Heart right ventricle (tissue), 16 donors: Measurements from ENCODE around the gene MICAL3. TPM values are rescaled to one million over a fixed set of nuclear protein-coding genes. Genes with fewer than 3 reads are reported as not detected.

Experiments used
- ATAC-seq, 8 donors: fragments of 200-7000 bp; cut with Tn5 transposase; one replicate each; pipeline ENCODE4 v1.9.1; 2020; ENCODE audit warnings: mild to moderate bottlenecking in 8 of 8, moderate library complexity in 8 of 8, moderate number of reproducible peaks in 1 of 8
- DNase-seq, 2 donors: peaks; one replicate each; pipeline ENCODE4 v3.0.0-alpha.2; 2020
- H3K27ac ChIP-seq, 10 donors: fragments of 200-600 bp; sonication (generic) in 2 of 10; one replicate each; pipeline versions ENCODE4 v1.5.0 to v1.8.0; 2020 to 2022; ENCODE audit warnings: mild to moderate bottlenecking in 3 of 10
- H3K27me3 ChIP-seq, 7 donors: fragments of 200-600 bp; one replicate each; pipeline ENCODE4 v1.8.0; 2021 to 2022; ENCODE audit warnings: mild to moderate bottlenecking in 2 of 7
- H3K36me3 ChIP-seq, 9 donors: fragments of 200-600 bp; sonication (generic) in 1 of 9; one replicate each; pipeline versions ENCODE4 v1.5.0 to v1.8.0; 2020 to 2022; ENCODE audit warnings: mild to moderate bottlenecking in 2 of 9
- H3K4me1 ChIP-seq, 9 donors: fragments of 200-600 bp; sonication (generic) in 1 of 9; one replicate each; pipeline versions ENCODE4 v1.5.0 to v1.8.0; 2020 to 2022; ENCODE audit warnings: mild to moderate bottlenecking in 4 of 9
- H3K4me3 ChIP-seq, 10 donors: fragments of 200-600 bp; sonication (generic) in 2 of 10; one replicate each; pipeline versions ENCODE4 v1.5.0 to v1.8.0; 2020 to 2022; ENCODE audit warnings: mild to moderate bottlenecking in 7 of 10, moderate library complexity in 2 of 10
- H3K9me3 ChIP-seq, 11 donors: fragments of 200-600 bp in 10 of 11; sonication (generic) in 2 of 11; one replicate each; pipeline versions ENCODE4 v1.5.0 to v1.8.0; 2013 to 2022; ENCODE audit warnings: mild to moderate bottlenecking in 2 of 11, control low read depth in 1 of 11, moderate library complexity in 1 of 11
- WGBS, 2 donors: extraction: QIAGEN DNeasy Blood & Tissue Kit; methylation state at CpG; one replicate each; pipeline ENCODE4 v1.1.7; 2013; ENCODE audit warnings: inconsistent platforms in 1 of 2; 5-methylcytosine and 5-hydroxymethylcytosine counted together
- intact Hi-C, 10 donors: fragments of 100-400 bp; cut with DNase I; formaldehyde crosslinking; loops; one replicate each; pipeline versions ENCODE4 v1.11.1 to v1.14.2; 2022
- polyA plus RNA-seq, 2 donors: library from polyadenylated mRNA; stranded (reverse); fragments of 200-250 nt; gene quantifications; one replicate each; pipeline ENCODE4 v1.2.3, GENCODE V29; 2013
- total RNA-seq, 10 donors: library from RNA; stranded (reverse); fragmentation: NEBNext Ultra II Directional in 3 of 10; extraction: Animal tissue kit (Norgen Biotek cat#: 25700) in 3 of 10; gene quantifications; one replicate each; pipeline versions ENCODE4 v1.2.1 to v1.2.4, GENCODE V29; 2021 to 2023
- TF ChIP-seq, protein P1 (sequence below), 9 donors: fragments of 200-600 bp; sonication (generic) in 2 of 9; IDR thresholded peaks; one replicate each; pipeline versions ENCODE4 v1.5.0 to v1.8.0; 2021 to 2022; ENCODE audit warnings: antibody characterized with exemption in 9 of 9, mild to moderate bottlenecking in 5 of 9, moderate library complexity in 1 of 9
- donor health status: Arrhythmogenic right ventricular cardiomyopathy.
- donor health status: ischemic (EF 13 %, LVEDD 7.1; RV severe dilation, severe dysfunction).
- donor health status: healthy with polysubstance abuse.
- donor health status: DM: no; HTN: yes; CAD: no.
- donor health status: DM: no; HTN: no; CAD: no.
- donor health status: ischemic (EF 25% LVEDD 6.9; RV normal size, moderate dysfunction).
- donor health status: ischemic (EF 25% LVEDD 5.7; RV mildly dilated, moderate dysfunction).
- donor health status: healthy.
- donor health status: DM: yes; HTN: yes; CAD: no.
- donor health status: Ischemic cardiomyopathy.
- donor health status: ischemic (EF 35%, LVEDD 5.7; RV mildly dilated, moderate dysfunction).
- donor health status: nonischemic (EF 11% LVEDD 7.7; RV severe dilation, severe dysfunction).
- donor health status: DM: yes; HTN: yes; CAD: no.
- donor health status: PGD.
- donor health status: ischemic (EF 29% LVEDD 5.4; RV normal size, mild dysfunction).
- donor health status: nonischemic (EF 23%, LVEDD 6.1; RV moderate dilation, normal function).

Gene MICAL3
- total and polyA plus RNA-seq, 12 donors: 13.2 to 137 (median 109) TPM

DNA sequence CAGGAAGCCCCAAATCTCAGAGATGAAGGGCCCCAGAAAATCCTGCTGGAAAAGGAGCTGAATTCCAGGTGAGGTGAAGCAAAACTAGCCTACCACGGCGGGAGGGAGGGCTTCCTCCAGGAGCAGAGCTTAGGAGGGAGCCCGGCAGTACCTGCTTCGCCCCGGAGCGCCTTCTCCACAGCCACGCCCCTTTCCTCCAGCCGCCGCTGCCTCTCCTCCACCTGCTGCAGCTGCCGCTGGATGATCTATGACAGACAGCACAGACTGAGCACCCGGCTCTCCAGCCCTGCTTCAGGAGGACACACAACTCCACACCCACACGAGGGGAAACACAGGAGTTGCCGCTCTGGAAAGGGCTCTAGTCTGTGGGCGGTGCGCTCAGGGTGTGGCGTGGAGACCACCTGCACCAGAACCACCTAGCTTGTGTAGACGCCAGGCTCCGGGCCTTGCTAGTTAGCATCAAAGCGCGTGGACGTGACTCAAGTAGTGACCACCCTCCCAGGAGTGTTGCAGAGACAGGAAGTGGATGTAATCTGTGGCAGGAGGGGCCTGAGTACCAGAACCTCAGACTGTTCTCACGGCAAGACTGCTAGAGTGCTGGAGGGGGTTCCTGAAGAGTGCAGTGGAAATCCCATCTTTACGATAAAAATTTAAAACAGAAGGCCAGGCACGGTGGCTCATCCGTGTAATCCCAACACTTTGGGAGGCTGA, 215.5 kb downstream of the MICAL3 start:
- Histone ChIP-seq H3K4me3 (no peak overlapping the region), H3K9me3 (no peaks in the 10 kb centered on the region), H3K4me1 (peaks cover 0 to 36% (median 19%) of the 10 kb centered on the region in 9 donors), H3K27ac (peak overlapping the region in 8 of 10 donors; percentile 40 to 79 (median 72)), H3K36me3 (peaks cover 0 to 100% (median 53%) of the 10 kb centered on the region in 9 donors), H3K27me3 (no peaks in the 10 kb centered on the region)
- 74 to 83% methylated on average over 25 of the region's 25 CpGs for WGBS, 2 donors
- ATAC-seq (peak in 1 of 8 donors; percentile 4), DNase-seq (no peak)
- TF ChIP-seq, protein P1, sequence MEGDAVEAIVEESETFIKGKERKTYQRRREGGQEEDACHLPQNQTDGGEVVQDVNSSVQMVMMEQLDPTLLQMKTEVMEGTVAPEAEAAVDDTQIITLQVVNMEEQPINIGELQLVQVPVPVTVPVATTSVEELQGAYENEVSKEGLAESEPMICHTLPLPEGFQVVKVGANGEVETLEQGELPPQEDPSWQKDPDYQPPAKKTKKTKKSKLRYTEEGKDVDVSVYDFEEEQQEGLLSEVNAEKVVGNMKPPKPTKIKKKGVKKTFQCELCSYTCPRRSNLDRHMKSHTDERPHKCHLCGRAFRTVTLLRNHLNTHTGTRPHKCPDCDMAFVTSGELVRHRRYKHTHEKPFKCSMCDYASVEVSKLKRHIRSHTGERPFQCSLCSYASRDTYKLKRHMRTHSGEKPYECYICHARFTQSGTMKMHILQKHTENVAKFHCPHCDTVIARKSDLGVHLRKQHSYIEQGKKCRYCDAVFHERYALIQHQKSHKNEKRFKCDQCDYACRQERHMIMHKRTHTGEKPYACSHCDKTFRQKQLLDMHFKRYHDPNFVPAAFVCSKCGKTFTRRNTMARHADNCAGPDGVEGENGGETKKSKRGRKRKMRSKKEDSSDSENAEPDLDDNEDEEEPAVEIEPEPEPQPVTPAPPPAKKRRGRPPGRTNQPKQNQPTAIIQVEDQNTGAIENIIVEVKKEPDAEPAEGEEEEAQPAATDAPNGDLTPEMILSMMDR (IDR thresholded peaks at IDR 0.05): no peak
- intact Hi-C loops: no loop called here

DNA sequence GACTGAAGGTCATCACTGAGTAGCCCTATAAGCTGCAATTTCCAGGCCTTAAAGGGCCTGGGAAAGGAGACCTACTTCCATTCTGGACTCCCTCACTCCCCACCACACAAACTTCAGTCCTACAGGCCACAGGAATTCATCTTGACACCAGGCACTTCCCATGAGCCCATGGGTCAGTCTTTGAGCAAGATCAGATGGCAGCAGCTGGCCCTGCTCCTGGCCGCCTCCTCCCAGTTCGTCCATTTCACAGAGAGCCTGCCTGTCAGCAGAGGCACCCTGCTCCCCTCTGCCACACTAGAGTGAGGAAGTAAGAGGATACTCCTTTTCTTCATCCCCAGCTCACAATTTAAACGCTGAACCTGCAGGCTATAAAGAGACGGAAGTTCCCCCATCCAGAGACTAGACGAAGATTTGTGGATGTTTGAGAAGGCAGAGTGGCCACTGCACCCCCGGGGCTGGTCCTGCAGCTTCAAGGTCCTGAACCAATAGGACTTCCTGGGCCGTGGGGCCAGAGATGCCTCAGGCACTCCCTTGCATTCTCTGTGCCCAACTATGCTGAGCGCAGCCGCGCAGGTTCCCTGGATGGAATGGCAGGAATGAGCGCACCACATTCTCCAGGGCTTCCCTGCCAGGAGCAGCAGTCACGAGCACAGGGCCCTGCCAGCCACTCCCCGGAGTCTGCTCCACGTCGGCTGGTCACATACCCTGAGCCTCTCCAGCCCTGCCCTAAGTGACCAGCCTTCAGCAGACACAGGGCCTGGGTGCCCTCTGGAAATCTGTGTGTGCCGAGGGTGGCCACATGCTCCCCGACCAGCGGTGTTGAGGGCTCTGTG, 216.6 kb downstream of the MICAL3 start:
- Histone ChIP-seq H3K9me3 (no peaks in the 10 kb centered on the region), H3K27ac (peak overlapping the region in 9 of 10 donors; percentile 40 to 79 (median 69)), H3K36me3 (peaks cover 0 to 98% (median 46%) of the 10 kb centered on the region in 9 donors), H3K4me1 (peaks cover 0 to 36% (median 19%) of the 10 kb centered on the region in 9 donors), H3K27me3 (no peaks in the 10 kb centered on the region), H3K4me3 (no peak overlapping the region)
- peak; percentile 70 to 71 for DNase-seq
- intact Hi-C loops: no loop called here
- peak; percentile 67 to 92 (median 86) for ATAC-seq
- TF ChIP-seq, protein P1 (IDR thresholded peaks at IDR 0.05): no peak
- 45 to 65% methylated on average over 18 of the region's 18 CpGs for WGBS, 2 donors

DNA sequence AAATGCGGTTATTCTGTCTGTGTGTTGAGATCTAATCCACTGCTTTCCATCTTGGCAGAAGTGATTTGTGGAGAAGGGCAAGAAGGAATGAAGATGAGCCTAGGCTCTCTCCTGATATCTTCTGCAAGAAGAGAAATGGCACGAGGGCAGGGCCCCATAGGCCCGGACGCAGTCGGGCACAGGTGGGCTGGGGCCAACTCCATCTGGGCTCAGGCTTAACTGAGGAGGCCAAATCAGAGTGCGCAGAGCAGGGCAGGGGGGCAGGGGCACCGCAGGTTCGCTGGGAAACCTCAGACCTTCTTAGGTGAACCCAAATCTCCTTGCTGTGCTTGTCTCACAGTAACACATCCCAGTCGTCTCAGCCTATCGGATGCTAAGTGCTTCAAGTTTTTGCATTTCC, 217.3 kb downstream of the MICAL3 start:
- H3K4me3 ChIP-seq: no peak overlapping the region
- ATAC-seq: no peak
- no peak for DNase-seq
- H3K27ac ChIP-seq: peak overlapping the region in 3 of 10 donors; percentile 19 to 79 (median 77)
- H3K9me3 ChIP-seq: no peaks in the 10 kb centered on the region
- TF ChIP-seq, protein P1 (IDR thresholded peaks at IDR 0.05): no peak
- WGBS, 2 donors: 95 to 96% methylated on average over 10 of the region's 10 CpGs
- intact Hi-C loops: no loop called here
- peaks cover 0 to 95% (median 42%) of the 10 kb centered on the region in 9 donors for H3K36me3 ChIP-seq
- H3K4me1 ChIP-seq: peaks cover 0 to 36% (median 19%) of the 10 kb centered on the region in 9 donors
- H3K27me3 ChIP-seq: no peaks in the 10 kb centered on the region

DNA sequence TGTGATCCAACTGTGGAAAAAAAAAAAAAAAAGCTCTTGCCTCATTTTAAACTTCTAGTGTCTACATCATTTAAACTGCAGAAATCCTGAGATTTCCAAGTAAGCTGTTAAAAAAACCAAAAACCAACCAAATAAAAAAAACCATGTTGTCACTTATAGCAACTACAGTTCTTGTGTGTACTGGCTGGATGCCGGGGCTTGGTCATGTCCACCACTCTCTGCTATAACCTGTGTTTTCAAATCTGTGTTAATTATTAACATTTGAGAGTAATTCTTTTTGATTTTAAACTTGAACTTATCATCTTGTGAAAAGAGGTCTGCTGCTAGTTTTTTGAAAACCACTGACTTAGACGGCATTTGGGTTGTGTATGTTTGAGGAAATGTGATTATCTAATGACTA, 217.9 kb downstream of the MICAL3 start:
- intact Hi-C loops: no loop called here
- Histone ChIP-seq H3K36me3 (peaks cover 0 to 89% (median 38%) of the 10 kb centered on the region in 9 donors), H3K4me1 (peaks cover 0 to 36% (median 19%) of the 10 kb centered on the region in 9 donors), H3K27me3 (no peaks in the 10 kb centered on the region), H3K9me3 (no peaks in the 10 kb centered on the region), H3K4me3 (no peak overlapping the region), H3K27ac (no peak overlapping the region)
- WGBS, 2 donors: 90 to 95% methylated on average over 2 of the region's 2 CpGs
- TF ChIP-seq, protein P1 (IDR thresholded peaks at IDR 0.05): no peak
- DNase-seq (no peak), ATAC-seq (no peak)
